ENCODE data around the gene SCYGR5. TPM values are rescaled to one million over a fixed set of nuclear protein-coding genes. Genes with fewer than 3 reads are reported as not detected.

The SCYGR5 gene
- total and polyA plus RNA-seq, 2 experiments from 2014 or later: not detected

DNA sequence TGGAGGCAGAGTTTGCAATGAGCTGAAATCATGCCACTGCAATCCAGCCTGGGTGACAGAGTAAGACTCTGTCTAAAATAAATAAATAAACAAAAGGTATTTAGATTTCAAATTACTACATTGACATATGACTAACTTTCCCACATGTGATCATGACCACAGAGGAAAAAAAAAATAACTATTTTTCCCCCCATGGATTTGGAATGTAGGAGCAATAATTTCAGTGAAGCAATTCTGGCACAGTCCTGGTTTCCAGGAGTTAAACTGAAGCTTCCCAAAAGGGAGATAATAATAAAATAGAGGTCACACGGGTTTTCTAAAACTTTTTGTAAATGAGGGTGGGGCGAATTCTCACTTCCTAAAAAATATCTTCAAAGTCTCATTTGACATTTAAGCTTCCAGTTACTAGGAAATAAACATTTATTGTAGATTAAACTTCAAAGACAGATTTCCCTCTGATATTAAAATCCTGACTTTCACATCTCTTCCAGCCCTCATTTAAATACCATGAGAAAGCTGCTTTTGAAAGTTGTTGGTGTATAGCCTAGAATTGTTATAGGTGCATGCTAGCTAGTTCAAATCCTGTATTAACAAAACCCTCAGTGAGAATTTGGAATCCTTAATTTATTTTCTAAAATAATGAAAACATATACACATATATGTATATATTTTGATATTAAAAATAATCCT, 30.5 kb downstream of the SCYGR5 start:
- H3K9me3 ChIP-seq (ENCODE audit: low read depth): no peaks in the 10 kb centered on the region
- in situ Hi-C loops (cut with MboI): no loop called here
- DNase-seq: peak; percentile 8

DNA sequence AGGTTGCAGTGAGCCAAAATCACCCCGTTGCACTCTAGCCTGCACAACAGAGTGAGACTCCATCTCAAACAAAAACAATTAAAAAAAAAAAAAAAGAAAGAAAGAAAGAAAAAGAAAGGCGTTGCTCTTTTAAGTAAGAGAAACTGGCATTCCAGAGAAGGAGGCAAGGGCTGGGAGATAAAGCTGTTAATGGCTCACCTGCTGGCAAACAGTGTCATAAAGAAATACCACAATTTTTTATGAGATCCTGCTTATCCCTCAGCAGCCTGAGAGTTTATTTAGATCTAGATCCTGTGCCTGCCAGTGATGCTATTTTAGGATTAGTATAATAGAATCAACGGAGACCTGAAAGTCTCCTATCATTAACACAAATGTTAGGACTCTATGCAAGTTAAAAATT, 35.0 kb downstream of the SCYGR5 start:
- Histone ChIP-seq H3F3A (ENCODE audit: insufficient read depth) (peaks cover 6% of the 10 kb centered on the region), H3K9ac (no peak overlapping the region), H3K36me3 (ENCODE audit: low read depth) (no peaks in the 10 kb centered on the region), H2AFZ (no peak overlapping the region), H3K27me3 (replicated peaks; ENCODE audit: insufficient read depth) (no peaks in the 10 kb centered on the region), H3K9me2 (ENCODE audit: insufficient read depth) (no peaks in the 10 kb centered on the region), H3K9me3 (ENCODE audit: low read depth) (no peaks in the 10 kb centered on the region), H3K4me1 (ENCODE audit: insufficient read depth) (peaks cover 11% of the 10 kb centered on the region), H3K27ac (no peak overlapping the region), H3K79me2 (ENCODE audit: insufficient read depth) (no peaks in the 10 kb centered on the region), H4K20me1 (ENCODE audit: insufficient read depth) (no peaks in the 10 kb centered on the region), H3K4me2 (ENCODE audit: unreplicated experiment) (no peak overlapping the region), H3K4me3 (no peak overlapping the region)
- DNase-seq: no peak
- TF ChIP-seq EZH2 (IDR thresholded peaks at IDR 0.05; ENCODE audit: insufficient read depth, poor library complexity, severe bottlenecking) (no peak), EZH2phosphoT487 (IDR thresholded peaks at IDR 0.05; ENCODE audit: insufficient read depth, low read depth) (no peak)
- in situ Hi-C loops (cut with MboI): no loop called here
- WGBS, 2 experiments (ENCODE audit: low coverage in 1 of 2, low lambda C conversion rate in 2 of 2, missing lambda C conversion rate in 2 of 2): 76 to 81% methylated on average over 3 of the region's 3 CpGs

More for the DNA sequence above, 30.5 kb downstream of the SCYGR5 start:
- Histone ChIP-seq H3K4me1 (ENCODE audit: insufficient read depth) (no peaks in the 10 kb centered on the region), H3K27ac (no peak overlapping the region), H3K9me2 (ENCODE audit: insufficient read depth) (no peaks in the 10 kb centered on the region), H3K27me3 (replicated peaks; ENCODE audit: insufficient read depth) (no peaks in the 10 kb centered on the region), H3K4me2 (ENCODE audit: unreplicated experiment) (no peak overlapping the region), H3K9ac (no peak overlapping the region), H2AFZ (no peak overlapping the region), H3F3A (ENCODE audit: insufficient read depth) (no peaks in the 10 kb centered on the region), H3K36me3 (ENCODE audit: low read depth) (no peaks in the 10 kb centered on the region), H3K79me2 (ENCODE audit: insufficient read depth) (no peaks in the 10 kb centered on the region), H3K4me3 (no peak overlapping the region), H4K20me1 (ENCODE audit: insufficient read depth) (no peaks in the 10 kb centered on the region)
- no peak for TF ChIP-seq EZH2phosphoT487 (IDR thresholded peaks at IDR 0.05; ENCODE audit: insufficient read depth, low read depth)
- TF ChIP-seq EZH2 (IDR thresholded peaks at IDR 0.05; ENCODE audit: insufficient read depth, poor library complexity, severe bottlenecking): no peak
- WGBS, 2 experiments (ENCODE audit: low coverage in 1 of 2, low lambda C conversion rate in 2 of 2, missing lambda C conversion rate in 2 of 2): 27 to 41% methylated on average over 2 of the region's 2 CpGs

- in situ Hi-C loops (cut with MboI): no loop called here
- Histone ChIP-seq H3K4me1 (ENCODE audit: insufficient read depth) (peaks cover 11% of the 10 kb centered on the region), H3K27ac (0 out of 2 replicates have a peak overlapping the region, but pooled peaks have one; percentile 19), H3K79me2 (ENCODE audit: insufficient read depth) (no peaks in the 10 kb centered on the region), H3K4me3 (0 out of 2 replicates have a peak overlapping the region, but pooled peaks have one; percentile 40), H3K36me3 (ENCODE audit: low read depth) (no peaks in the 10 kb centered on the region), H4K20me1 (ENCODE audit: insufficient read depth) (no peaks in the 10 kb centered on the region), H3K9me3 (ENCODE audit: low read depth) (no peaks in the 10 kb centered on the region), H2AFZ (no peak overlapping the region; the same call in 1 of the 2 replicates), H3K9ac (no peak overlapping the region), H3K9me2 (ENCODE audit: insufficient read depth) (no peaks in the 10 kb centered on the region), H3K4me2 (ENCODE audit: unreplicated experiment) (peak overlapping the region; percentile 68), H3F3A (ENCODE audit: insufficient read depth) (peaks cover 6% of the 10 kb centered on the region), H3K27me3 (replicated peaks; ENCODE audit: insufficient read depth) (no peaks in the 10 kb centered on the region)
- 13 to 14% methylated on average over 4 of the region's 4 CpGs for WGBS, 2 experiments (ENCODE audit: low coverage in 1 of 2, low lambda C conversion rate in 2 of 2, missing lambda C conversion rate in 2 of 2)
- peak; percentile 73 for DNase-seq
- no peak for TF ChIP-seq EZH2phosphoT487 (IDR thresholded peaks at IDR 0.05; ENCODE audit: insufficient read depth, low read depth)
- no peak for TF ChIP-seq EZH2 (IDR thresholded peaks at IDR 0.05; ENCODE audit: insufficient read depth, poor library complexity, severe bottlenecking)
These were observed 36.7 kb downstream of the SCYGR5 start for GRCh38 chr2:227703280-227703732.

- Histone ChIP-seq H3K79me2 (ENCODE audit: insufficient read depth) (no peaks in the 10 kb centered on the region), H3F3A (ENCODE audit: insufficient read depth) (peaks cover 6% of the 10 kb centered on the region), H3K9me2 (ENCODE audit: insufficient read depth) (no peaks in the 10 kb centered on the region), H3K9me3 (ENCODE audit: low read depth) (no peaks in the 10 kb centered on the region), H3K27ac (0 out of 2 replicates have a peak overlapping the region, but pooled peaks have one; percentile 19), H2AFZ (no peak overlapping the region), H4K20me1 (ENCODE audit: insufficient read depth) (no peaks in the 10 kb centered on the region), H3K36me3 (ENCODE audit: low read depth) (no peaks in the 10 kb centered on the region), H3K4me3 (0 out of 2 replicates have a peak overlapping the region, but pooled peaks have one; percentile 40), H3K4me2 (ENCODE audit: unreplicated experiment) (peak overlapping the region; percentile 68), H3K27me3 (replicated peaks; ENCODE audit: insufficient read depth) (no peaks in the 10 kb centered on the region), H3K9ac (no peak overlapping the region), H3K4me1 (ENCODE audit: insufficient read depth) (peaks cover 11% of the 10 kb centered on the region)
- 38 to 47% methylated on average over 3 of the region's 3 CpGs for WGBS, 2 experiments (ENCODE audit: low coverage in 1 of 2, low lambda C conversion rate in 2 of 2, missing lambda C conversion rate in 2 of 2)
- peak; percentile 77 for DNase-seq
- in situ Hi-C loops (cut with MboI): no loop called here
- TF ChIP-seq EZH2phosphoT487 (IDR thresholded peaks at IDR 0.05; ENCODE audit: insufficient read depth, low read depth): no peak
- no peak for TF ChIP-seq EZH2 (IDR thresholded peaks at IDR 0.05; ENCODE audit: insufficient read depth, poor library complexity, severe bottlenecking)
These were observed 37.4 kb downstream of the SCYGR5 start for GRCh38 chr2:227703961-227704360.

Measured in GM23248 (cell line).